GM13977 (cell line): ENCODE data around the gene FAM241B.

Experiments used
- DNase-seq: peaks from one replicate; pipeline ENCODE4 v3.0.0; 2012; ENCODE audit warnings: low spot score
- in situ Hi-C: fragments of 300-500 bp; cut with MboI; formaldehyde crosslinking; loops from one replicate; pipeline ENCODE4 v1.12.0; 2022; ENCODE audit warnings: low sequenced_read_pairs, low pct_unique_long_range_greater_than_20kb, mixed read lengths, inconsistent platforms; ENCODE audit not compliant: unreplicated experiment
- TF ChIP-seq, protein P1 (sequence below): IDR thresholded peaks from 2 replicates; pipeline ENCODE4 v1.5.1; 2012; ENCODE audit warnings: mild to moderate bottlenecking, control low read depth; ENCODE audit not compliant: insufficient read depth; ENCODE audit errors: extremely low read depth, missing control alignments

The FAM241B gene

DNA sequence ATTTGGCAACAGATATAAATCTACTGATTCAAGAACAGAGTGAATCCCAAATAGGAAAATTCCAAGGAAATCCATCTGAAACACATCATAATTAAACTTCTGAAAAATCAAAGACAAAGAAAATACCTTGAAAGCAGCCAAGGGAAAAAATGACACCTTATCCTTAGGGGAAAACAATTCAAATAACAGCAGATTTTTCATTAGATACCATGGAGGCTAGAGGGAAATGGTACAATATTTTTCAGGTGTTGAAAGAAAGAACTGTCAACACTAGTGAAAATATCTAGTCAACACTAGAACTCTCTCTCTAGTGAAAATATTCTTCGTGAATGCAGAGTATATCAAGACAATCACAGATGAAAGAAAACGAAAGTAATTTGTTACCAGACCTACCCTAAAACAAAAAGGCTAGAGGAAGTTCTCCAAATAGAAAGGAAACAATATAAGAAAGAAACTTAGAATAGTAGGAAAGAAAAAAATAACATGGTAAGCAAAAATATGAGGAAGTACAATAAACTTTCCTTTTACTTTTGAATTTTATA, 5.7 kb upstream of the FAM241B start:
- in situ Hi-C loops = no loop called here

DNA sequence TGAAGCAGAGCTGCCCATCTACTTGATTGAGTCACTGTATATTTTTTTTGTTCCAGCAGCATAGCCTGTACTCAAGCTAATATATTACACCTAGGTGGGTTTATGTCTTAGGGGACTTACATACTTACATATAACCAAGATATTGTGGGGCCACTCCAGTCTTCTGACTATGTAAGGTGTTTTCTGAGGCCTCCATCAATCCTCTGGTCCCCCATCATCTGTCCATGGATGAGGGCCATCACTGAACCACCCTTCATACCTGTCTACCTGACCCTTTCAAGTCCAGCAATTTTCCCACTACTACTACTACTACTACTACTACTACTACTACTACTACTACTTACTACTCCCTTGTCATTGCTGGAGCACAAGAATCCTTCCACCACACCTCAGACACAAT, 3.2 kb upstream of the FAM241B start:
- in situ Hi-C loops = no loop called here
- no peak for DNase-seq
- TF ChIP-seq, protein P1, sequence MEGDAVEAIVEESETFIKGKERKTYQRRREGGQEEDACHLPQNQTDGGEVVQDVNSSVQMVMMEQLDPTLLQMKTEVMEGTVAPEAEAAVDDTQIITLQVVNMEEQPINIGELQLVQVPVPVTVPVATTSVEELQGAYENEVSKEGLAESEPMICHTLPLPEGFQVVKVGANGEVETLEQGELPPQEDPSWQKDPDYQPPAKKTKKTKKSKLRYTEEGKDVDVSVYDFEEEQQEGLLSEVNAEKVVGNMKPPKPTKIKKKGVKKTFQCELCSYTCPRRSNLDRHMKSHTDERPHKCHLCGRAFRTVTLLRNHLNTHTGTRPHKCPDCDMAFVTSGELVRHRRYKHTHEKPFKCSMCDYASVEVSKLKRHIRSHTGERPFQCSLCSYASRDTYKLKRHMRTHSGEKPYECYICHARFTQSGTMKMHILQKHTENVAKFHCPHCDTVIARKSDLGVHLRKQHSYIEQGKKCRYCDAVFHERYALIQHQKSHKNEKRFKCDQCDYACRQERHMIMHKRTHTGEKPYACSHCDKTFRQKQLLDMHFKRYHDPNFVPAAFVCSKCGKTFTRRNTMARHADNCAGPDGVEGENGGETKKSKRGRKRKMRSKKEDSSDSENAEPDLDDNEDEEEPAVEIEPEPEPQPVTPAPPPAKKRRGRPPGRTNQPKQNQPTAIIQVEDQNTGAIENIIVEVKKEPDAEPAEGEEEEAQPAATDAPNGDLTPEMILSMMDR = no peak

More for the DNA sequence above, 5.7 kb upstream of the FAM241B start:
- TF ChIP-seq, protein P1 = no peak
- no peak for DNase-seq

- in situ Hi-C loops = no loop called here
- no peak for DNase-seq
- TF ChIP-seq, protein P1 = no peak
Measured at GRCh38 chr10:69628891-69629290, 1.2 kb upstream of the FAM241B start.

- in situ Hi-C loops = no loop called here
- TF ChIP-seq, protein P1 = no peak
- DNase-seq = no peak
Measured at GRCh38 chr10:69629519-69629896, 539 bp upstream of the FAM241B start.

DNA sequence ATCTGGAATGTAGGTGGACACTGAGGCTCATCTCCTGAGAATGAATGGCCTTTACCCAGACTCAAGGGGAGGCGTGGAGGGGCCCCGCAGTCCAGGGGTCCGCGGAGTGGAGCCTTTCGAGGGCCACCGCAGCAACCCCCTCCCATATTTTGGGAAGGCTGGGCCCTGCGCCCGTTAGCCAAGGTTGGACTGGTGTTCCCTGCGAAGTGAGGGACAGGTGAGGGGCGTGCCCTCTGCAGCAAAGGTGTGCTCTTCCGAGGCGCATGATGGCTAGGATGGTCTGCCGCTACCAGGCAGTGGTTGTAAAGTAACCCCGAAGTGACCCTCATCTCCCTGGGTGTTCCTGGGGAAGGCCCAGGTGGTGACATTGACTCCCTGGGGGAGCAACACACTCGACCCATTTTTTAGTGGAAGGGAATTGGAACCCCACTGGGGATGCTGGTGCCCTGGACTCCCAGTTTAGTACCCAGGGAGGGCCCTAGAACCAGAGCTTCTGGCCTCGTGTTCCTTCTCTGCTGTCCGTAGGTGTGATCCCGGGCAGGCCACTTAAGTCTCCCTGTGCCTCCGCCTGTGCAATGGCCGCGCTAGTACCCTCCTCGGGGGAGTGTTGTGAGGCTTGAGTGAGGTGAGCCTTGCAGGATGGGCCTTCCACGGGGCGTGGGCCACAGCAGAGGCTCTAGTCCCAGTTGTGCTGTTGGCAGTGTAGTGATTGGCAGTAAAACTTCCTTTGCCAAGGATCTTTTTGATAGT, 779 bp downstream of the FAM241B start:
- peak; percentile 29 for DNase-seq
- in situ Hi-C loops = no loop called here
- TF ChIP-seq, protein P1 = no peak

- in situ Hi-C loops = no loop called here
Measured at GRCh38 chr10:69631566-69631965, 1.5 kb downstream of the FAM241B start.

More at GRCh38 chr10:69631566-69631965, 1.5 kb downstream of the FAM241B start:
- no peak for DNase-seq
- TF ChIP-seq, protein P1 = no peak
